NK-92 (cell line): ENCODE data around the gene DHRS12.
"Not testable (repeated sequence)": the region's sequence is repeated elsewhere in the genome, so short reads cannot be mapped to it uniquely, and the experiment has no call there.

ENCODE experiments used
- DNase-seq: peaks from one replicate; lab custom pipeline; 2025; ENCODE audit not compliant: unreplicated experiment; lab: John Stamatoyannopoulos, UW

Gene DHRS12

DNA sequence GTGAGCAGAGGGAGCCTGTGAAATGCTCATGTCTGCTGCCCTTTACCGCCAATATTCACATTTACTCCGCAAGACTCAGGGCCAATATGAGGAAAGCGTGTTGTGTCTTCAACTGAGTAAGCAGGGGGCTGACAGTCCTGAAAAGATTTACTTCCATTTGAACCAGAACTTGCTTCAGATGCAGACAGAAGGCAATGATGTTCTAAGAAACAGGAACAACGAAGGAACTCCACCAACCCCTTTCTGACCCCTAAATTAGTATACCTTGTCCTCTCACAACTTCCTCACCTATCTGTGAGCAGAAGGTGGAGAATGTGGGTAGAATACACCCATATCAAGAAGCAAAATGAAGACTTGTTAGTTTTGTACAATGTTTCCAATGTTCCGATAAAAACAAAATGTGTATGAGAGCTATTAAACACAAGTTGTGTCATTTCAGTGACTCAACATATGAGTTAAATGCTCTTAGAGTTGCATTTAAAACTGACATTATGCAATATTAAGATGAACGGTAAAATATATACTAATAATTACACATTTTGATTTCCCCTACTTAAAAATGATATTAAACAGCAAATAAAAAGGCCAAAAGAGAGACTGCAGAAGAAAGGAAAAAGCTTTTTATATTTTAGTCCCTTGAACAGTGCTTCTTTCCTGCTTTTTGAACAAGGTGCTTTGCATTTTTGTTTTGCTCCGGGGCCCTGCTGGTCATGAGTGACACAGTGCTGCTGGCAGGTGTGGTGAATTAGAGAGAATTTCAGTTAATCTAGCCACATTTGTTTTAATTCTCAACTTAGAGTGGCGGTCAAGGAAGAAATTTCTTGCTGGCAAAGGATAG lies 25.0 kb upstream of the DHRS12 start:
- DNase-seq = no peak

DNA sequence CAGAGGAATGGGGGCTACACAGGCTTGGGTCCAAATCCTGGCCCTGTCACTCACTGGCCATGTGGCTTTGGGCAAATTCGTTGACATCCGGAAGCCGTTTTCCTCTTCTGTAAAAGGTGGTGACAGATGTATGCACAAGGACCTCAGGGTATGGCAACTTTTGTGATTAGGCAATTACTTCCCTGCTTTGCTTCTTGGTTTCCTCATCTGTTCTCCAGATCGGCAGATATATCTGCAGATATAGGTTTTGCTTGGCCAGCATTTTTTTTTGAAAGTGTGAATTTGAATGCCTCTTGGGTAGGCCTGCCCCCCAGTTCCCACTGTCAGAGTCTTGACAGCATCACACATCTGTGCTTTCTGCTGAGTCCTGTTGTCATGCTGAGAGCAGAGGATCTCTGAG lies 23.3 kb upstream of the DHRS12 start:
- DNase-seq = no peak

DNA sequence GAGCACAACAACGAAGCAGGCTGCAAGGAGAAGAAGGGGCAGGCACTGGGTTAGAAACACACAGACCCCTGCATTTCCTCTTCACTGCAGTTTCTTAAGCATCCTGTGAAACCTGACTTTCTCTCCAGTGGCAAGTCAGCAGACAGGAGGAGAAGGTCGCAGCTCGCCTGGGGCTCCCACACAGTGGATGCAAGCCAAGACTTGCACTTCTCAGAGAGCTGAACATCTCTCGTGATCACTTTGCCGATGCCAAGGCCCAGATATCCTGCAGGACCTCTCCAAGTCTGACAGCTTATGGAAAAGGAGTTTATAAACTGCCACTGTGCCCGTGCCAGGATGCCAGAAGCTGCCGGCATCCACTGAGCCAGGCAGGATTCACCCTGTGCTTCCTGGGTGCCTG lies 22.6 kb upstream of the DHRS12 start:
- DNase-seq = no peak

DNA sequence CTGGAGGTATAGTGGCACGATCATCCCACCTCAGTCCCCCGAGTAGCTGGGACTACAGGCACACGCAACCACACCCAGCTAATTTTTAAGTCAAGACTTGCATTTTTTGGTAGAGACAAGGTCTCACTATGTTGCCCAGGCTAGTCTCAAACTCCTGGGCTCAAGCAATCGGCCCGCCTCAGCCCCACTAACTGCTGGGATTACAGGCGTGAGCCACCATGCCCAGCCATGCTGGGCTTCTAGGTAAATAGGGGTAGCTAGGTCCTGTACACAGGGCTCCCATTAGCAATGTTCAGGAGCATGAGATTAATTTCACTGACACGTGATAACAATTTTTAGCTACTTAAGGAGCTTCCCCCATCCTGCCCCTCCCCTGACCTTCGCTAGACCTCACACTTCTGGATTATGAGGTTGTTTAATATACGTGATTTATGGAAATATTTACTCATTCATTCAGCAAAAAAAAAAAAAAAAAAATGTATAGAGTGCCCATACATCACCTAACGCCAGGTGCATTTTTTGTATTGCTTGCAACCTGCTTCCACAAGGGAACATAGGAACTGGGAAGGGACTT lies 21.8 kb upstream of the DHRS12 start:
- DNase-seq = no peak

DNA sequence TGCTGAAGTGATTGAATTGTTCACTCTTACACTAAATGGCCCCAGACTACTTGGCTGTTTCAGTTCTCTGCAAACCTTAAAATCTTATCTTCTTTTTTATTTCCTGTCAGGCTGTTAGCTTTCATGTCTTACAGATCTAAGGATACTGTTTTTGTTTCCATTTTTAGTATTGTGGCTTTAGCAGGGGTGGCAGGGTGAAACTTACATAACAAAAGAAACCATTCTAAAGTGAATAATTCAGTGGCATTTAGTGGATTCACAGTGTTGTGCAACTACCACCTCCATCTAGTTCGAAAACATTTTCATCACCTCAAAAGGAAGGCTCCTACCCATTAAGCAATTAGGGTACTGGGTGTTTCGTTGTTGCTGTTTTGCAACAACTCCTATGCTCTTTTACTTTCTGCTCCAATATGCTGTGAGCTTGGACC lies 21.2 kb upstream of the DHRS12 start:
- no peak for DNase-seq

DNA sequence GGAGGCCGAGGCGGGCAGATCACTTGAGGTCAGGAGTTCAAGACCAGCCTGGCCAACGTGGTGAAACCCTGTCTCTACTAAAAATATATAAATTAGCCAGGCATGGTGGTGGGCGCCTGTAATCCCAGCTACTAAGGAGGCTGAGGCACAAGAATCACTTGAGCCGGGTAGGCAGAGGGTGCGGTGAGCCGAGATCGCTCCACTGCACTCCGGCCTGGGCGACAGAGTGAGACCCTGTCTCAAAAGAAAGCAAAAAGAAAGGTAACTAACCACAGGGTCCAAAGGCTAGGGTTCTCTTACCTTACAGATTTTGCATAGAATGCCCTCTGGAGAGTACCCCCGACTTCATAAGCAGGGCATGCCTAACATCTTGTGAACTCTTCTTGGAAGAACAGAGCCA lies 20.7 kb upstream of the DHRS12 start:
- DNase-seq = not testable (repeated sequence)

DNA sequence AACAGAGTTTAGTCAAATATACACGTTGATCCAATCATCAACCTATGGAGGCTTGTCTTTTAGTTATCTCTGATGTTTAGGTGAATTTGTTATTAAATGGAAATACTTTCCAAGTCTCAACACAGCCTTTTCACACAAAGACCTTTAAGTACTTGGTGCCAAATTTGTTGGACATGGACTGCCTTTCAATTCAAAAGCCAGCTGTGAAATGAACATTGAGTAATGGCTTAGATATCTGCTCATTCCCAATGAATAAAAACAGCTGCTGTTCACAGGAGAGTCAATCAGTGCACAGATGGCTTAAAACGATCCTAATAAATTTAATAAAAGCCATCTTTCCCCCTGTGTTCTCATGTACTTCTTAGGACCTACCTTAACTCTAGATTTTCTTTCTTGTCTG lies 19.9 kb upstream of the DHRS12 start:
- DNase-seq = no peak

DNA sequence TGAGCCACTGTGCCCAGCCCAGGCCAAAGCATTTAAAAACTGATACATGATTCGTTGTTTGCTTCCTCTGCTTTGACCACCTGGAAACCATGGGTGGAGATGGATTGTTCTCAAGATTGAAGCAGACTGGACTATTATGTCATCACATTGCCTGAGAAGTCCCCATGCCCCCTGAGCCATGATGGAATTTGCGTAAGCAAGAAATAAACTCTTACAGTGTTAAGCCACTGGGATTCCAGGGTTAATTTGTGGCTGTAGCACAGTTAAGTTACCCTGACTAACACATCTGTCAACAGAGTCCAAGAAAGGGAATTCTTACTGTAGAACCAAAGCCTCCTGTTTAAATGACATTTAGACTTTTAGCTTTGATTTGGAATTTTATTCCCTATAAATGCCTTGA lies 19.4 kb upstream of the DHRS12 start:
- no peak for DNase-seq

GRCh38 chr13:51822106-51822815 lies 18.3 kb upstream of the DHRS12 start:
- no peak for DNase-seq

- no peak for DNase-seq
Measured at GRCh38 chr13:51821606-51822005, 17.6 kb upstream of the DHRS12 start.

DNA sequence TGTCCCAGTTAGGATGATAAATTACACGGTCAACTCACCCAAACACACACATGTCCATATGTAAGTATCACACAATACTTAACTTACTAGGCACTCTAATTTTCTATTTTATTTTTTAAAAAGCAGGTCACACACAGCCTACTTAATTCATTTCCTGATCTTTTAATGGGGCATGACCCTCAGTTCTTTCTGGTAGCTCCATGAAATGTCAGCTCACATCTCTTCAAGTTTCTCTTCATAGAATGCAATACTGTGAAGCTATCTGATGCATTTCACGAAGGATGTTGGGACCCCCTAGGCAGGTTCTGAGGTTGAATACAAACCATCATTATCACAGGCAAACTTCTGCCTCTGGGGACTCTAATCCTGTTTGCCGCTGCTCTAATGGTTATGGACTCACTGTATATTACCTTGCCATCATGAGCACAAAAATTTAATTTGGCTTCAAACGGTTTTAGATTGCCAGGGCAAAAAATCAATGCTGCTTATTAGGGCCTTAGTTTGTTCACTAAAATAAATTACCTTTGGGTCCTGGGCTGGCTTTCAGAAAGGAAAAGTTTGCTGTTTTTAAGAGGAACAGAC lies 16.1 kb upstream of the DHRS12 start:
- no peak for DNase-seq

- DNase-seq = no peak
Measured at GRCh38 chr13:51819544-51819943, 15.6 kb upstream of the DHRS12 start.

GRCh38 chr13:51818781-51819511 lies 15.0 kb upstream of the DHRS12 start:
- no peak for DNase-seq

- no peak for DNase-seq
Measured at GRCh38 chr13:51818276-51818675, 14.3 kb upstream of the DHRS12 start.

- DNase-seq = no peak
Measured at GRCh38 chr13:51817717-51818116, 13.8 kb upstream of the DHRS12 start.

DNA sequence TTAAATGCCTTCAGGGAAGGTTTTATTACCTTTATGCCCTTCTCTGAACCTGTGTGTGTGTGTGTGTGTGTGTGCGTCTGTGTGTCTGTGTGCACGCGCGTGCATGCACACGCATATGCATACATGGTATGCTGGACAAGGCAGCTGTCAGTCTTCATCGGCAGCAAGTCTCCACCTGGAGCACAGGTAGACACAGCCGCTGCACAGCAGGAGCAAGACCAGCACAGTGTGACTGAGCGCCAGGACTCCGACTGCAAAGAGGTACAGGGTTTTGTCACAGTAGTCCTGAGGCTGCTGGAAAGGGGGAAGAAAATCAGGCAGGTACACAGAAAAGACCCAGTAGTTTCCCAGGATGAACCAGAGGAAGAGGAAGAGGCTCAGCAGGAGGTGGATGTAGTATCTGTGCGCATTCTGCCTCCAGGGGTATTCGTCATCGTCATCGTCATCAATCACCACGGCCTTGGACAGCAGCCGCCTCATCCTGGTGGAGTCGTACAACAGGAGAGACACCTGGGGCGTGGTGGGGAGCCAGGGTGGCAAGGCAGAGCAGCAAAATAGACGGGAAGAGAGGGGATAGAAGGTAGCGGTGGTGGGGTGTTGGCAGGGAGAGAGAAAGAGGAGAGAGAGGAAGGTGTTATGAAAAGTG lies 12.8 kb upstream of the DHRS12 start:
- no peak for DNase-seq

GRCh38 chr13:51815848-51816247 lies 11.9 kb upstream of the DHRS12 start:
- DNase-seq = no peak

DNA sequence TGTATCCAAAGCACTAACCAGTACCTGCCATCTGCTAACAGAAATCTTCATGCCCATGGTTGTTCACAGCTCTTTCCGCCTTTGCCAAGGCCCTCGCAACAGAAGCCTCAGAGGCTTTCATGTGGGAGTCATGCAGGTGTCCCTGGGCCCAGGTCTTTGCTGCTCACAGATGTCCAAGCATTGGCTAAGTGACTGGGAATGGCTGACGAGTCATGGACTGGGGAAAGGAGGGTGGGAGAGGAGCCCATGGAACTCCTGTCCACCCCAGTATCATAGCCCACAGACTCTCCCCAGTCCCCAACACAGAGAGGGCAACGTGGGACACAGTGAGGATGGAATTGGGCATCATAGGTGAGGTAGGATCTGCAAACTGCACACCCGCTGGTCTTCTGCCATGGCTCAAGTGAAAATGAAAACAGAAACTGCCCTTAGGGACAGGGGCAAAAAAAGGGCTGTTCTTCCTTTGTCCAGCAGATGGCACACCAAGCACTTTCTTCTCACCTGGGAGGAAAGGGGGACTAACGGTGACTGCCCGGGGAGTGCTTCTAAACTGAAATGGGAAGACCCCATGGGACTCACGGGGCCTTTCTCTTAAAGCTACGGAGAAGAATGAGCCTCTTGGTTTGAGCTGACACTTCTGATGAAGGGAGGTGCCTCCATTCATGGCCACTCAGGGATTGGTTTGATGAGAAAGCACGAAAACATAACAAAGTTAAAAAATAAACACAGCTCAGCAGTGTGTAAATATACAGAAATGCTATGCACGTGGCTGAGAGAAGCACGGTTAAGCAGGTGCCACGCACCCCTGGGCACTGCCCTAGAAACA lies 11.1 kb upstream of the DHRS12 start:
- DNase-seq = no peak

GRCh38 chr13:51814071-51814470 lies 10.1 kb upstream of the DHRS12 start:
- no peak for DNase-seq
